ENCODE measurements around the gene ANKS1A.
"Not testable (repeated sequence)": the region's sequence is repeated elsewhere in the genome, so short reads cannot be mapped to it uniquely, and the experiment has no call there.

The ANKS1A gene

DNA sequence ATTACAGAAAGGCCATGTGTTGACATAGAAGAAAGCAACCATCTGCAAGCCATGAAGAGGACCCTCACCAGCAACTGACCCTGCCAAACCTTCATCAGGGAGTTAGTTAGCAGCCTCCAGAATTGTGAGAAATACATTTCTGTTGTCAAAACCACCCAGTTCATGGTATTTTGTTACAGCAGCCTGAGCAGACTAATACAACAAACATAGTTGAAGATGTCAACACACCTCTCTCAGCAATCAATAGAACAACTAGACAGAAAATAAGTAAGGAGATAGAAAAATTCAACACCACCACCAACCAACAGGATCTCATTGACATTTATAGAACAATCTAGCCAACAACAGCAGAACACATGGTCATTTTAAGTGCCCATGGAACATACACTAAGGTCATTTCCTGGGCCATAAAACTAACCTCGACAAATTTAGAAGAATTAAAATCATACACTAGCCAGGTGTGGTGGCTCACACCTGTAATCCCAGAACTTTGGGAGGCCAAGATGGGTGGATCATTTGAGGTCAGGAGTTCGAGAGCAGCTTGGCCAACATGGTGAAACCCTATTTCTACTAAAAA lies 219.3 kb downstream of the ANKS1A start:
- H3K27me3 Mint-ChIP-seq (ENCODE audit: low read depth), result peaks cover 4% of the 10 kb centered on the region
- peaks cover 6% of the 10 kb centered on the region for H3K4me1 Mint-ChIP-seq
- peaks cover 8% of the 10 kb centered on the region for H3K36me3 Mint-ChIP-seq (ENCODE audit: low read depth)
- H3K9me3 Mint-ChIP-seq, result peaks cover 30% of the 10 kb centered on the region
- no peak overlapping the region for H3K27ac Mint-ChIP-seq
- TF ChIP-seq, protein P1, sequence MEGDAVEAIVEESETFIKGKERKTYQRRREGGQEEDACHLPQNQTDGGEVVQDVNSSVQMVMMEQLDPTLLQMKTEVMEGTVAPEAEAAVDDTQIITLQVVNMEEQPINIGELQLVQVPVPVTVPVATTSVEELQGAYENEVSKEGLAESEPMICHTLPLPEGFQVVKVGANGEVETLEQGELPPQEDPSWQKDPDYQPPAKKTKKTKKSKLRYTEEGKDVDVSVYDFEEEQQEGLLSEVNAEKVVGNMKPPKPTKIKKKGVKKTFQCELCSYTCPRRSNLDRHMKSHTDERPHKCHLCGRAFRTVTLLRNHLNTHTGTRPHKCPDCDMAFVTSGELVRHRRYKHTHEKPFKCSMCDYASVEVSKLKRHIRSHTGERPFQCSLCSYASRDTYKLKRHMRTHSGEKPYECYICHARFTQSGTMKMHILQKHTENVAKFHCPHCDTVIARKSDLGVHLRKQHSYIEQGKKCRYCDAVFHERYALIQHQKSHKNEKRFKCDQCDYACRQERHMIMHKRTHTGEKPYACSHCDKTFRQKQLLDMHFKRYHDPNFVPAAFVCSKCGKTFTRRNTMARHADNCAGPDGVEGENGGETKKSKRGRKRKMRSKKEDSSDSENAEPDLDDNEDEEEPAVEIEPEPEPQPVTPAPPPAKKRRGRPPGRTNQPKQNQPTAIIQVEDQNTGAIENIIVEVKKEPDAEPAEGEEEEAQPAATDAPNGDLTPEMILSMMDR (IDR thresholded peaks at IDR 0.05; ENCODE audit: unreplicated experiment in 3 of 3), result no peak
- no peak overlapping the region for H3K4me3 Mint-ChIP-seq

DNA sequence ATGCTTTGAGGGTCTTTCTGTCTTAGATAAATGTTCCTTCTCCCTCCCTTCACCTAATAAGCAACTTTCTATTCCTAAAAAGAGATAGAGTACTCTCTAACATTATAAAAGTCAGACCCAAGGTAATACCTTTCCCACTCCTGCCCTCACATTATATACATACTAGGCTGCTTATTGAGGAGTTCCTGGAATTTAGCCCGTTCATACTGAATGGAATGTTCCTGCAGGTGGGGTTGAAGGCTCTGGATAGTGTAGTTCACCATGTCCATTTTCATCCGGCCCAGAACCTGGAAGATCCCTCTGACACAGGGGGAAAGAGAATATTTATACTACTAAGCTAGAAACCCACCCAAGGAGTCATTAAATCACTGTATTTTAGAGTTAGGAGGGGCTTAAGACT lies 231.7 kb downstream of the ANKS1A start:
- H3K4me3 Mint-ChIP-seq, result no peak overlapping the region
- no peaks in the 10 kb centered on the region for H3K36me3 Mint-ChIP-seq (ENCODE audit: low read depth)
- no peak overlapping the region for H3K27ac Mint-ChIP-seq
- H3K27me3 Mint-ChIP-seq (ENCODE audit: low read depth), result peaks cover 8% of the 10 kb centered on the region
- peaks cover 5% of the 10 kb centered on the region for H3K9me3 Mint-ChIP-seq
- TF ChIP-seq, protein P1 (IDR thresholded peaks at IDR 0.05; ENCODE audit: unreplicated experiment in 3 of 3), result no peak
- no peaks in the 10 kb centered on the region for H3K4me1 Mint-ChIP-seq

DNA sequence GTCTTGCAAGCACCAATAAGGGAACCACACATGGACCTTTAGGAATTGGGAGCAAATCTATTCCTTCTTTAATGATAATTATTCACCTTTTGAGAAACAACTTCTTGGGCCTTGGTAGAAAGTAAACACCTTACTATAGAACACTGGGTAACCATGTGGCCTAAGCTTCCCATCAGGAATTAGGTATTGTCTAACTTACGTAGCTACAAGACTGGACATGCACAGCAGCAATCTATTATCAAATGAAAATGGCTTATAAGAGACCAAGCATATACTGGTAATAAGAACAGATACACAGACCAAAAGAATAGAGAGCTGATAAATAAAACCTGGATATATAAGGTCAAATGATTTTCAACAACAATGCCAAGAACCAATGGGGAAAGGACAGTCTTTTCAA lies 235.3 kb downstream of the ANKS1A start:
- Mint-ChIP-seq H3K4me3 (no peak overlapping the region), H3K36me3 (ENCODE audit: low read depth) (no peaks in the 10 kb centered on the region), H3K9me3 (peaks cover 5% of the 10 kb centered on the region), H3K4me1 (peaks cover 5% of the 10 kb centered on the region), H3K27ac (no peak overlapping the region), H3K27me3 (ENCODE audit: low read depth) (peaks cover 8% of the 10 kb centered on the region)
- TF ChIP-seq, protein P1 (IDR thresholded peaks at IDR 0.05; ENCODE audit: unreplicated experiment in 3 of 3), result no peak

DNA sequence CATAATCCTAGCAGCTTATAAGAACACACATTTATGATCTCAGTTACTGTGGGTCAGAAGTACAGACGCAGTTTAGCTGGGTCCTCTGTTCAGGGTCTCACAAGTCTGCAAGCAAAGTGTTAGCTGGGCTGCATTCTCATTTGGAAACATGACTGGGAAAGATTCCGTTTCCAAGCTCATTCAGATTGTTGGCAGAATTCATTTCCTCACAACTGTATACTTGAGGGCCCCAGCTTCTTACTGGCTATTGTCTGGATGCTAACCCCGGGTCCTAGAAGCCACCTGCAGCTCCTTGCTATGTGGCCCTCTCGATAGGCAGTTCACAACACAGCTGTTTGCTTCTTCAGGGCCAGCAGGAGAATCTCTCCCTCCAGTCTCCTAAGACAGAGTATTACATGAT lies 239.0 kb downstream of the ANKS1A start:
- no peaks in the 10 kb centered on the region for H3K27me3 Mint-ChIP-seq (ENCODE audit: low read depth)
- peaks cover 5% of the 10 kb centered on the region for H3K4me1 Mint-ChIP-seq
- no peak overlapping the region for H3K27ac Mint-ChIP-seq
- TF ChIP-seq, protein P1 (IDR thresholded peaks at IDR 0.05; ENCODE audit: unreplicated experiment in 3 of 3), result no peak
- H3K9me3 Mint-ChIP-seq, result no peaks in the 10 kb centered on the region
- H3K36me3 Mint-ChIP-seq (ENCODE audit: low read depth), result no peaks in the 10 kb centered on the region
- H3K4me3 Mint-ChIP-seq, result no peak overlapping the region

DNA sequence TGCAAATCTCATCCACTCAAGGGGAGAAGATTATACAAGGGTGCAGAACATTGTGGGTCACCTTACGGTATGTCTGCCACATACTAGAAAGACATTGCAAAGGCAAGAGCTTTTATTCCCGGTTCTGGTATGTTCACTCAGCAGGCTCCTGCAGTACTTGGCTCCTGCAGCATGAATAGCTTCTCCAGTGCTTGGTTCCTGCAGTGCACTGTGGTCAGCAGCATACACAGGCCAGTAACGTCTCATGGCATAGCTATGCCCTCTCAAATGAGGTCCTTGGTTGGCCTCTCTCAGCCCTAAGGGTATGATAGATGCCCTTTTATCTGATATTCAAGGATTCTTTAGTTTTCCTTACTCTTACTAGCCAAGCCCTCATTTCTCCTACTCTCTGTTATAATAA lies 239.4 kb downstream of the ANKS1A start:
- Mint-ChIP-seq H3K4me3 (no peak overlapping the region), H3K27me3 (ENCODE audit: low read depth) (no peaks in the 10 kb centered on the region), H3K9me3 (no peaks in the 10 kb centered on the region)

DNA sequence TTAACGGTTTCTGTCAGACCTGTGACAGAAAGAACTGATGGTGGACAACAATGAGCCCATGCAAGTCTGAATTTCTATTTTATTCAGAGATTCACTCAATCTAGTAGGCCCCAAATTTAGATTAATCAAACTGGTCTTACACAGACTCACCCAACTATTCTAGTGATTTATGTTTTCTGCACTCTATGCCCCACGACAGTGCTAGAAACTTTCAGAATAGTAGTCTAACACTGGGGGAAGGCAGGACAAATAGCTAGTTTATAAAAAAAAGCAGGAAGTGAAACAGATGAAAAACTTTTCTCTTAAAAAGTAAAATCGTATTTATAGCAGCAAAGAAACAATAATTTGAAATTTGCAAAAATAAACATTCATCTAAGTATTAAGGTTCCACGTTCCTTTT lies 247.1 kb downstream of the ANKS1A start:
- Mint-ChIP-seq H3K9me3 (no peaks in the 10 kb centered on the region), H3K4me3 (no peak overlapping the region), H3K4me1 (peaks cover 10% of the 10 kb centered on the region), H3K36me3 (ENCODE audit: low read depth) (no peaks in the 10 kb centered on the region), H3K27ac (no peak overlapping the region), H3K27me3 (ENCODE audit: low read depth) (no peaks in the 10 kb centered on the region)
- TF ChIP-seq, protein P1 (IDR thresholded peaks at IDR 0.05; ENCODE audit: unreplicated experiment in 3 of 3), result no peak

More for the DNA sequence above, 239.4 kb downstream of the ANKS1A start:
- Mint-ChIP-seq H3K4me1 (peaks cover 5% of the 10 kb centered on the region), H3K27ac (no peak overlapping the region), H3K36me3 (ENCODE audit: low read depth) (no peaks in the 10 kb centered on the region)
- TF ChIP-seq, protein P1 (IDR thresholded peaks at IDR 0.05; ENCODE audit: unreplicated experiment in 3 of 3), result no peak

DNA sequence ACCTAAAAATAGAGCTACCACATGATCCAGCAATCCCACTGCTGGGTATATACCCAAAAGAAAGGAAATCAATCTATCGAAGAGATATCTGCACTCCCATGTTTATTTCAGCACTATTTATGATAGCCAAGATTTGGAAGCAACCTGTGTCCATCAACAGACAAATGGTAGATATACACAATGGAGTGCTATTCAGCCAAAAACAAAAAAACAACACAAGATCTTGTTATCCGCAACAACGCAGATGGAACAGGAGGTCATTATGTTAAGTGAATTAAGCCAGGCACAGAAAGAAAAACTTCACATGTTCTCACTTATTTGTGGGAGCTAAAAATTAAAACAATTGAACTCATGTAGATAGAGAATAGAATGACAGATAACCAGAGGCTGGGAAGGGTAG lies 249.1 kb downstream of the ANKS1A start:
- not testable (repeated sequence) for H3K9me3 Mint-ChIP-seq; H3K27me3 Mint-ChIP-seq (ENCODE audit: low read depth); H3K4me3 Mint-ChIP-seq; H3K36me3 Mint-ChIP-seq (ENCODE audit: low read depth); H3K27ac Mint-ChIP-seq
- H3K4me1 Mint-ChIP-seq, result peaks cover 18% of the 10 kb centered on the region
